Left renal cortex interstitium (tissue), 4 donors: ENCODE measurements around the gene HS3ST6. TPM values are rescaled to one million over a fixed set of nuclear protein-coding genes. Genes with fewer than 3 reads are reported as not detected.
"Not testable (repeated sequence)": the region's sequence is repeated elsewhere in the genome, so short reads cannot be mapped to it uniquely, and the experiment has no call there.

Experiments used
- DNase-seq, 4 donors: peaks; one replicate each; pipeline ENCODE4 v3.0.0-alpha.2; 2013; ENCODE audit warnings: low read depth in 4 of 4, low spot score in 2 of 4, missing footprints in 1 of 4
- polyA plus RNA-seq, 4 donors: library from polyadenylated mRNA; unstranded; fragments of 120-200 nt; gene quantifications; one replicate each; pipeline ENCODE4 v1.2.1, GENCODE V29; 2013; ENCODE audit not compliant: insufficient read length in 4 of 4

Gene HS3ST6
- polyA plus RNA-seq, 4 donors: 0.21 to 0.55 (median 0.35) TPM

DNA sequence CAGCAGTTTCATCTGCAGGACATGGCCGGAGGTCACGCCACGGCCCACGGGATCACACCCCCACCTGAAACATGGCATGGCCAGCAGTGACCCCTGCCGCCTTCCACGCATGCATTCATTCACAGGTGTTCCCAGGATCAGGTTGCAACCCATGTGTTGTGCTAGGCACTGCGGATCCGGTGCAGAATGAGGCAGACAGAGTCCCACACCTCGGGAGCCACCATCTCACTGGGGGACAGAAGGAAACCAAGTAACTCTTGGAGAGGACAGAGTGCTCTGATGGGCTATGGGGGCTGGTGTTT is 29.1 kb upstream of the HS3ST6 start:
- DNase-seq: no peak

GRCh38 chr16:1946495-1947368 is 28.5 kb upstream of the HS3ST6 start:
- no peak for DNase-seq

GRCh38 chr16:1945559-1946391 is 27.6 kb upstream of the HS3ST6 start:
- DNase-seq: no peak

DNA sequence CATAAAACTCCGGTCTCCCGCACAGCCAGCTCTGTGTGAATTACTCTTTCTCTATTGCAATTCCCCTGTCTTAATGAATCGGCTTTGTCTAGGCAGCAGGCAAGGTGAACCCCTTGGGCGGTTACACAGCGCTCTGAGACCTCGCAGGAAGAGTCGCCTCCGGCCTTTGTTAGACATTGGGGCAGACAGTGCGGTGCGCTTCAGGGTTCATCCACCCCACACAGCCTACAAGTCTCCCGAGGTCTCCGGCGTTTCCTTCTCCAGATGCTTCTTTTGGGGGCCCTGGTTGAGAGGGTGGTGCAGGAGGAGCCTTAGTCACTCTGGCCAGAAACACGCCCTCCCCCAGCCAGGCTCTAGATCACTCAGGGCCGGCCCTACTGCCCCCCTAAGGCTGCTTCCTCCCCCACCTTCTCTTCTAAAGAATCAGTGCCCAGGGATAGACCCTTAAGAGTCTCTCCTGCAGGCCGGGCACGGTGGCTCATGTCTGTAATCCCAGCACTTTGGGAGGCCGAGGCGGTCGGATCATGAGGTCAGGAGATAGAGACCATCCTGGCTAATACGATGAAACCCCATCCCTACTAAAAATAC is 26.5 kb upstream of the HS3ST6 start:
- DNase-seq: no peak

DNA sequence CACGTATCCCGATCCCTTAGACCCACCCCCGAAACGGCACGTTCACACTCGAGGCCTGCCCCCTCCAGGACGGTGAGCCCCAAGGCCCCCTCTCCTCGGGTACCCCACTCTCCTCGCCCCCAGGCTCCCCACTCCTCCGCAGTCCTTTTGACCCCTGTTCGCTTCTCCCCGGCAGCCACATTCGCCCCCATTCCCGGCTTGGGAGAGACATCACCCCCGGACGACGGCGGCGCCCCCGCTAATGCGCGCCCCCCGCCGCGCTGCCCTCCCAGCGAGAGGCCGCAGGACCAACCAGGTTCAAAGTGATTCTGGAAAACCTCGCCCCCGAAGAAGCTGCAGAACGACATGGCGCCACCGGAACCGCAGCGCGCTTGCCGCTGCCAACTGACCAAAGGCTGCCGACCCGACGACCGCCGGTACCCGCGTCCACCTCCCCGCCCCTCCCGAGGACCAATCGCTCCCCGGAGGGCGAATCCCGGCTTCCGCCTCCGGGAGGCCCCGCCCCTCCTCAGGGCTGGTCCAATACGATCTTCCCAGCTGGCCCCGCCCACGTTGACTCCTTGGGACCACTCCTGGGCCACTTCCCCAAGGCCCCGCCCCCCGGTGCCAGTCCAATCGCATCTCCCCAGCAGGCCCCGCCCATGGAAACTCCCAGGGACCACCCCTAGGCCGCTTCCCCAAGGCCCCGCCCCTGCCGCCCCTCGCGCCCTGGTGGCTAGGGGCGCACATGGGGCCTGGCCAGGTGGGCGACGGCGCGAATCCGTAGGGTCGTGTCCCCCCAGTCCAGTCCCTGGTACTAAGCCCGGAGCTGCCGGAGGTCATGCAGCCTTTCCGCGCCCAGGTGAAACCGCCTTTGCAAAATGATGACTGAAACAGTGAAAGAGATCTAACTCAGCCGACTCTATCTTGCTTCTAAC is 24.9 kb upstream of the HS3ST6 start, which contains the start of gene MSRB1:
TSS of gene MSRB1 (minus strand) at position 390 of the 917 bp plus-strand sequence. CDS start at position 347, 43 bp downstream.
- peak; percentile 88 to 99 (median 96) for DNase-seq

DNA sequence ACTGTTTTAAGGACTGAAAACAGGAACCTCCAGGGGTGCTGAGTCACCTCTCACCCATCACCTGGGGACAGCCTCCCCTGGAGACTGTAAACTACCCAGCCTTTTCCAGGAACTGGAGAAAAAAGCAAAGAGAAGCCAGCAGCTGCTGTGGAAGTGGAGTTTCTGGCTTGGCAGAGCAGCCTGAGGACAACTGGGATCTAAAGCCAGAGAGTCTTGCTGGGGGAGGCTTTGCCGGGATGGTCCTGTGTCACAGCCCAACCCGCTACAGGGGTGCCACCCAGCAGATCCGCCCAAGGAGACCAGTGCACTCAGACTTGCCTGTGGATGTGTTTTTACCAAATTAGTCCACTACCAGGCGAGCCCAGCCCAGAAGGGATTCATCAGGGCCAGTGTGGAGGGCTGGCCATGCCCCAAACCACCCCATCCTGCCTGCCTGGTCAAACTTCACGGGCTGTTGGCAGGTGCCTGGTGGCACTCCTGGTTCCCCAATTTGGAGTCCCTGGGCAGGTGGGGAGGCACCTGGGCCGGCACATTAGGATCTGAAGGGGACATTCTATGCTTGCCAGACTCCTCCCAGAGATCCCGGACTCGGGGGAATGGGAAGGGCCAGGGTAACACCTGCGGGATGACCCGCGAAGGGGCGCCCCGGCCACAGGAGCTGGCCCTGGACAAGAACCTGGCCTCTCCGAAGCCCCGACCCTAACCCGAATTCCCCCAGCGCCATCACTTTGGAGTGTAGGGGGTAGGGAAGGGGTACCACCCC is 24.0 kb upstream of the HS3ST6 start:
- no peak for DNase-seq

- DNase-seq: no peak
These were observed 23.2 kb upstream of the HS3ST6 start for GRCh38 chr16:1941162-1942046.

GRCh38 chr16:1940273-1941161 is 22.3 kb upstream of the HS3ST6 start:
- no peak for DNase-seq

DNA sequence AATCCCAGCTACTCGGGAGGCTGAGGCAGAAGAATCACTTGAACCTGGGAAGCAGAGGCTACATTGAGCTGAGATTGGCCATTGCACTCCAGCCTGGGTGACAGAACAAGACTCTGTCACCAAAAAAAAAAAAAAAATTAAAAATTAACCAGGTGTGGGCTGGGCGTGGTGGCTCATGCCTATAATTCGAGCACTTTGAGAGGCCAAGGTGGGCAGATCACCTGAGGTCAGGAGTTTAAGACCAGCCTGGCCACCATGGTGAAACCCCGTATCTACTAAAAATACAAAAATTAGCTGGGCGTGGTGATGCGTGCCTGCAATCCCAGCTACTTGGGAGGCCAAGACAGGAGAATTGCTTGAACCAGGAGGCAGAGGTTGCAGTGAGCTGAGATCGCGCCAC is 21.6 kb upstream of the HS3ST6 start:
- DNase-seq: not testable (repeated sequence)

GRCh38 chr16:1938910-1939309 is 20.7 kb upstream of the HS3ST6 start:
- no peak for DNase-seq

DNA sequence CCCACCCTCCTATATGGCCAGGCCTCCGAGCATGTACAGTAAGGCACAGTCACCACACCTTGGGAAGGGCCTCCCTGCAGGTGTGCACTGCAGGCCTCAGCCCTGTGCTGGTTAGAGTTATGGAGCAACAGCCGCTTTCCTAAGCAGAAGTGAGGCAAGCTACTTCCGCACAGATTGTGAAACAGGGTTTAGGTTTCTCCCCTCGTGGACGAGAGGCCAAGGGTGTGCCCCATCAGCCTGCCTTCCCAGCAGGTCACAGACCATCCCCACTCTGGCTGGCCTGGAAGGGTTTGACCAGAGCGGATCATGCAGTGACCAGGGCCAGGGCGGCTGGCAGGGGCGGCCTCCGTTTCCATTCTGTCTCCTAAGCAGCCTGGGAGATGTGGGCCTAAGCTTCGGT is 20.1 kb upstream of the HS3ST6 start:
- DNase-seq: no peak

GRCh38 chr16:1936945-1937479 is 18.8 kb upstream of the HS3ST6 start:
- no peak for DNase-seq

- DNase-seq: no peak
These were observed 15.0 kb upstream of the HS3ST6 start for GRCh38 chr16:1933097-1933661.

- no peak for DNase-seq
These were observed 14.1 kb upstream of the HS3ST6 start for GRCh38 chr16:1932050-1933028.

DNA sequence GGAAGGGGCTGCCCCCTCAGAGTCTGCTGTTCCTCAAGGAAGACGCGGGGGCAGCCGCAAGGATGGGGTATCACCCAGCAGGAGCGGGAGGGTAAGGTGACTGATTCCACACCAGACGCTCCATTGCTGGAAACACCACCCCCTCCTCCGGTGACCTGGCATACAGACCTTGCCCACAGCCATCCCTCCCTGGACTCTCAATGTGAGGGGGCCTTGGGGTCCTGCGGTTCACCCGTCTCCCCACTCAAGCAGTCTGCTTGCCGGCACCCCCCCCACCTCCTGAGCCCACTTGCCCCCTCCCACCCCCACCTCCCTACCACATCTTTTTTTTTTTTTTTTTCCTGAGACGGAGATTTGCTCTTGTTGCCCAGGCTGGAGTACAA is 12.1 kb upstream of the HS3ST6 start:
- no peak for DNase-seq
